ENCODE measurements around the gene GPRIN1.

GPRIN1 gene

DNA sequence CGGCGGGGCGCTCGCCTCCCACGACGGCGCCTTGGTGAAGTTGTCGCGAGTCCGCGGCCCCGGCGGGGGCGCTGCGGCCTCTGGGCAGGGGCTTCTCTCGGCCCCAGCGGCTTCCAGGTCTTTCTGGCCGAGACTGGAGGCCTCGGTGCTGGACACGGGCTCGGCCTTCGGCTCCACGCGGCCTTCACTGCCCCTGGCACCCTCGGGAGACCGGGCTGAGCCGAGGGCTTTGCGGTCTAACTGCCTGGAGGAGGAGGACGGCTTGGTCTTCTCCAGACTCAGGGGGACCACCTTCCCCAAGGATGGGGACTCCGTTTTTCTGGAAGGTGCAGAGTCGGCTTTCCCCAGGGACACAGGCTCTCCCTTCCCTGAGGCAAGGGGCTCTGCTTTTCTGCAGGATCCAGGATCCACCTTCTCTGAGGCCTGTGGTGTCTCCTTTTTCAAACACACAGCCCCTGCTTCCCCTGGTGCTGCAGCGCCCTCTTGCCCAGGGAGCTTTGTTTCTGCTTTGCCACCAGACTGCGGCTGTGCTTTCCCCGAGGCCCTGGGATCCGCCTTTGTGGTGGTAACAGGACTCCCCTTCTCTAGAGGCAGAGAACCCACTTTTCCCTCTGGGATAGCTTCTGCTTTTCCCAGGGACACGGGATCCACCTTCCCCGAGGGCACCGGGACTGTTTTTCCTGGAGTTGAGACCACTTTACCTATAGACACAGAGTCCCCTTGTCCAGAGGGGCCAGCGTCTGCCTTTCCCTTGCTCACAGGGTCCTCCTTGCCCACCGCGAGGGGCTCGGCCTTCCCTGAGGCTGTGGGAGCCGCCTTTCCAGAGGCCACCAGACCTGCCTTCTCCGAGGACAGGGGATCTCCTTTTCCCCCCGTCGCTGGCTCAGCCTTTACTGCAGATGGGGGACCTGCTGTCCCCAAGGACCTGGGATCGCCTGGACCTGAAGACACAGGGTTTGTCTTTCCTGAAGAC is 12.3 kb downstream of the GPRIN1 start:
- H3K4me3 ChIP-seq (ENCODE audit: insufficient read depth, low read length, poor library complexity, severe bottlenecking): no peak overlapping the region
- H3K36me3 ChIP-seq (ENCODE audit: low read length): no peaks in the 10 kb centered on the region
- no peak overlapping the region for H3K27ac ChIP-seq (ENCODE audit: low read depth, low read length)
- H3K9ac ChIP-seq (ENCODE audit: low read length): no peak overlapping the region
- H3K79me2 ChIP-seq (ENCODE audit: insufficient read depth, low read length): no peaks in the 10 kb centered on the region
- no peaks in the 10 kb centered on the region for H3F3A ChIP-seq (ENCODE audit: insufficient read depth)
- H3K27me3 ChIP-seq (ENCODE audit: low read length): no peaks in the 10 kb centered on the region
- no peak overlapping the region for H3K4me2 ChIP-seq (ENCODE audit: low read depth, low read length, poor library complexity, severe bottlenecking)
- H3K9me2 ChIP-seq (replicated peaks; ENCODE audit: insufficient read depth, low read length): no peaks in the 10 kb centered on the region
- TF ChIP-seq EZH2phosphoT487 (conservative IDR thresholded peaks at IDR 0.05; ENCODE audit: low read length): no peak
- TF ChIP-seq, protein P1, sequence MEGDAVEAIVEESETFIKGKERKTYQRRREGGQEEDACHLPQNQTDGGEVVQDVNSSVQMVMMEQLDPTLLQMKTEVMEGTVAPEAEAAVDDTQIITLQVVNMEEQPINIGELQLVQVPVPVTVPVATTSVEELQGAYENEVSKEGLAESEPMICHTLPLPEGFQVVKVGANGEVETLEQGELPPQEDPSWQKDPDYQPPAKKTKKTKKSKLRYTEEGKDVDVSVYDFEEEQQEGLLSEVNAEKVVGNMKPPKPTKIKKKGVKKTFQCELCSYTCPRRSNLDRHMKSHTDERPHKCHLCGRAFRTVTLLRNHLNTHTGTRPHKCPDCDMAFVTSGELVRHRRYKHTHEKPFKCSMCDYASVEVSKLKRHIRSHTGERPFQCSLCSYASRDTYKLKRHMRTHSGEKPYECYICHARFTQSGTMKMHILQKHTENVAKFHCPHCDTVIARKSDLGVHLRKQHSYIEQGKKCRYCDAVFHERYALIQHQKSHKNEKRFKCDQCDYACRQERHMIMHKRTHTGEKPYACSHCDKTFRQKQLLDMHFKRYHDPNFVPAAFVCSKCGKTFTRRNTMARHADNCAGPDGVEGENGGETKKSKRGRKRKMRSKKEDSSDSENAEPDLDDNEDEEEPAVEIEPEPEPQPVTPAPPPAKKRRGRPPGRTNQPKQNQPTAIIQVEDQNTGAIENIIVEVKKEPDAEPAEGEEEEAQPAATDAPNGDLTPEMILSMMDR (IDR thresholded peaks at IDR 0.05; ENCODE audit: insufficient read depth, low read length, poor library complexity, severe bottlenecking): no peak
- H4K20me1 ChIP-seq (ENCODE audit: low read depth, low read length): no peaks in the 10 kb centered on the region
- H3K9me3 ChIP-seq (ENCODE audit: insufficient read depth, low read length): no peaks in the 10 kb centered on the region
- no peak overlapping the region for H2AFZ ChIP-seq (ENCODE audit: low read depth, low read length, severe bottlenecking)

DNA sequence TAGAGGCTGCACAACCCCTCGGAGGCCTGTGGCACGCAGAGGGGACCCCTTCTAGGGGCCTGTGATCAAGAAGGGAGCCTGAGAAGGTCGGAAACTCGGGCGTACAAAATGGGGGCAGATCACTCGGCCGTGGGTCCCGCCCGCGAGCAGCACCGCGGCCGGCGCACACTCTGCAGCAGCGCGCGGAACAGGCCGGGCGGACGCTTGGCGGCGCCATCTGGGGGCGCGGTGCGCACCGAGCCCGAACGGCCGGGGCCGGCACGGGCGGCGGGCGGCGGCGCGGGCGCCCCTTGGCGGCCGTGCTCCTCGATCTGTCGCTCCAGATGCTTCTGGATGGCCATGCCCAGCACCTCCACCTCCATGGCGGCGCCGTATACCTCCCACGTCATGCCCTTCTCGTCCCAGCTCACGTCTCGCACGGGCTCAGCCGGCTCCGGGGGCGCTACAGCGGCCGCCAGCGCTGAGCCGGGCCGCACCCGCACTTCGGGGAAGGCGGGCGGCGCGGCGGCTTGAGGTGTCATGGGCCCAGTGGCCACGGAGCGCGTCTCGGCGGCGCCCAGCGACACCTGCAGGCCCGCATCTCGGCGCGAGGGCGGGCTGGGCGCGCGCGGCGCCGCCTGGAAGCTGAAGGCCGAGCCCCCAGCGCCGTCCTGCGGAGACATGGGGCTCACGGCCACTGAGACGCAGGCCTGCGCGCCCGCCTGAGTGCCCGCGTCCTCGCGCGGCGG is 13.1 kb downstream of the GPRIN1 start:
- Histone ChIP-seq H3K9me2 (replicated peaks; ENCODE audit: insufficient read depth, low read length) (no peaks in the 10 kb centered on the region), H3K36me3 (ENCODE audit: low read length) (no peaks in the 10 kb centered on the region), H3K27ac (ENCODE audit: low read depth, low read length) (no peak overlapping the region), H3K9ac (ENCODE audit: low read length) (no peak overlapping the region), H3K4me3 (ENCODE audit: insufficient read depth, low read length, poor library complexity, severe bottlenecking) (no peak overlapping the region), H3F3A (ENCODE audit: insufficient read depth) (no peaks in the 10 kb centered on the region), H3K4me2 (ENCODE audit: low read depth, low read length, poor library complexity, severe bottlenecking) (no peak overlapping the region), H3K9me3 (ENCODE audit: insufficient read depth, low read length) (no peaks in the 10 kb centered on the region), H3K79me2 (ENCODE audit: insufficient read depth, low read length) (no peaks in the 10 kb centered on the region), H3K27me3 (ENCODE audit: low read length) (no peaks in the 10 kb centered on the region), H2AFZ (ENCODE audit: low read depth, low read length, severe bottlenecking) (no peak overlapping the region), H4K20me1 (ENCODE audit: low read depth, low read length) (no peaks in the 10 kb centered on the region)
- no peak for TF ChIP-seq EZH2phosphoT487 (conservative IDR thresholded peaks at IDR 0.05; ENCODE audit: low read length)
- TF ChIP-seq, protein P1 (IDR thresholded peaks at IDR 0.05; ENCODE audit: insufficient read depth, low read length, poor library complexity, severe bottlenecking): no peak

DNA sequence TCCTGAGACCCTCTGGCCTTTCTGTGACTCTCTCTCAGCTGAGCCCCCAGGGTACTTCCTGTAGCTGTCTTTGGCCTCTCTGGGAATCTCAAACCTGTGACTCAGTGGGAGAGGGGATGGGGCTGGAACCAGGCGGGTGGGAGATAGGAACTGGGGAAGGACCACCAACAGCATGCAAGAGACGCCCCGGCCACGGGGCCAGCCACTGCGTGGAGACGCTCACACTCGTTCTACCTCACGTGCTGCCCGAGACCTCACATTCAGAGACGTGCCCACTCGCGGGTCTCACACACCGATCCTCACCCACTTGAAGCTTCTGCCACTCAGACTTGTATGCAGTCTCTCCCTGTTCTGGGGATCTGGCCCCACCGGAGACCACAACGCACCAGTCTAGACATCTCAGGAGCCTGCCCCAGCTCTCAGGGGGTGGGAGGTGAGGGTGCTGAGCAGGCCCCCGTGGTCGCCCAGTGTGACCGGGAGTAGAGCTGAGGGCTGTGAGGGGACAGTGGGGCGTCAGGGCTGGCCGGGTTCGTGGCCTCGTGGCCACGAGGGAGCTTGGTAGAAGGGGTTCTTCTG is 13.8 kb downstream of the GPRIN1 start:
- H3K4me3 ChIP-seq (ENCODE audit: insufficient read depth, low read length, poor library complexity, severe bottlenecking): no peak overlapping the region
- H3K4me2 ChIP-seq (ENCODE audit: low read depth, low read length, poor library complexity, severe bottlenecking): no peak overlapping the region
- no peaks in the 10 kb centered on the region for H3F3A ChIP-seq (ENCODE audit: insufficient read depth)
- H4K20me1 ChIP-seq (ENCODE audit: low read depth, low read length): no peaks in the 10 kb centered on the region
- no peak overlapping the region for H2AFZ ChIP-seq (ENCODE audit: low read depth, low read length, severe bottlenecking)
- no peak overlapping the region for H3K9ac ChIP-seq (ENCODE audit: low read length)
- no peaks in the 10 kb centered on the region for H3K36me3 ChIP-seq (ENCODE audit: low read length)
- H3K9me2 ChIP-seq (replicated peaks; ENCODE audit: insufficient read depth, low read length): no peaks in the 10 kb centered on the region
- peaks cover 5% of the 10 kb centered on the region; the same call in 1 of the 2 replicates for H3K9me3 ChIP-seq (ENCODE audit: insufficient read depth, low read length)
- TF ChIP-seq, protein P1 (IDR thresholded peaks at IDR 0.05; ENCODE audit: insufficient read depth, low read length, poor library complexity, severe bottlenecking): no peak
- no peak for TF ChIP-seq EZH2phosphoT487 (conservative IDR thresholded peaks at IDR 0.05; ENCODE audit: low read length)
- no peak overlapping the region for H3K27ac ChIP-seq (ENCODE audit: low read depth, low read length)
- no peaks in the 10 kb centered on the region for H3K27me3 ChIP-seq (ENCODE audit: low read length)
- H3K79me2 ChIP-seq (ENCODE audit: insufficient read depth, low read length): no peaks in the 10 kb centered on the region

Data from SU-DHL-6 (cell line).